Subcutaneous abdominal adipose tissue (tissue), 5 donors: ENCODE data around the gene UGT2A3.

ENCODE experiments used
- H3K27ac ChIP-seq: one replicate; pipeline ENCODE4 v1.7.0; 2013; ENCODE audit warnings: low read depth, mild to moderate bottlenecking, inconsistent platforms, low read length, moderate library complexity
- H3K27me3 ChIP-seq, 5 donors: one replicate each; pipeline ENCODE4 v1.7.0; 2013; ENCODE audit warnings: low read length in 5 of 5, inconsistent platforms in 1 of 5; ENCODE audit not compliant: control insufficient read depth in 5 of 5, insufficient read depth in 4 of 5
- H3K36me3 ChIP-seq, 5 donors: one replicate each; pipeline ENCODE4 v1.7.0; 2013; ENCODE audit warnings: low read length in 5 of 5; ENCODE audit not compliant: control insufficient read depth in 5 of 5, insufficient read depth in 5 of 5
- H3K4me1 ChIP-seq, 5 donors: one replicate each; pipeline ENCODE4 v1.7.0; 2013; ENCODE audit warnings: low read length in 5 of 5, mild to moderate bottlenecking in 3 of 5, moderate library complexity in 1 of 5; ENCODE audit not compliant: control insufficient read depth in 5 of 5, insufficient read depth in 5 of 5
- H3K4me3 ChIP-seq, 5 donors: one replicate each; pipeline ENCODE4 v1.7.0; 2013; ENCODE audit warnings: low read length in 5 of 5, low read depth in 1 of 5
- H3K9ac ChIP-seq, 5 donors: one replicate each; pipeline ENCODE4 v1.7.0; 2013; ENCODE audit warnings: low read length in 5 of 5, mild to moderate bottlenecking in 4 of 5, moderate library complexity in 3 of 5
- H3K9me3 ChIP-seq, 5 donors: one replicate each; pipeline ENCODE4 v1.7.0; 2013; ENCODE audit warnings: low read length in 5 of 5; ENCODE audit not compliant: control insufficient read depth in 5 of 5
- donor health status: healthy.
- donor health status: healthy.
- donor health status: healthy.
- donor health status: healthy.
- donor health status: healthy.

Gene UGT2A3

DNA sequence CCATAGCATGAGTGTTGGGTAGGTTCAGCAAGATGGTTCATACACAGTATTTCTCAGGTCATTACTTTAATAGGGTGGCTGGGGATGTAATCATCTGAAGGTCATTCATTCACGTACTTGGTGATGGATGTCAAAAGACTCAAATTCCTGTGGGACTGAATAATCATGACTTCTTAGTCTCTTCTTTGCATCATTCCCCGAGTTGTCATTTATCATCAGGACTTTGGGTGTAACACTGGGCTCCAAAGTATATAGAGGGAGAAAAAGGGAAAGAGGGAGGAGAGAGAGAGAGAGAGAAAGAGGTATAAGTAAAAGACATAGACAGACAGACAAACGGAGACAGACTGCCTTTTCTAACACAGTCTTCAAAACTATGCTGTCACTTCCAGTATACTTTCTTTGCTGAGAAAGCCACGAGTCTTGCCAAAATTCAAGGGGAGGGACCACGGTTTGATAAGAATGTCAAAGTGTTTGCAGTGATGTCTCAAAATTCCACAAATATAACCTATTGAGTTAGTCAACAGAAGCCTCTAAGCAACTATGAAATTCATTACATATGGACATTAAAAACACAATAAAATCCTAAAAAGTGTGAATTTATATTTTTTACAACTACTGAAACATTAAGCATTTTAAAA, 55.9 kb downstream of the UGT2A3 start:
- Histone ChIP-seq H3K27me3 (no peaks in the 10 kb centered on the region), H3K36me3 (no peaks in the 10 kb centered on the region), H3K4me1 (no peaks in the 10 kb centered on the region), H3K9ac (no peak overlapping the region), H3K9me3 (peaks cover 0 to 5% (median 0%) of the 10 kb centered on the region in 5 donors), H3K4me3 (no peak overlapping the region), H3K27ac (no peak overlapping the region)

DNA sequence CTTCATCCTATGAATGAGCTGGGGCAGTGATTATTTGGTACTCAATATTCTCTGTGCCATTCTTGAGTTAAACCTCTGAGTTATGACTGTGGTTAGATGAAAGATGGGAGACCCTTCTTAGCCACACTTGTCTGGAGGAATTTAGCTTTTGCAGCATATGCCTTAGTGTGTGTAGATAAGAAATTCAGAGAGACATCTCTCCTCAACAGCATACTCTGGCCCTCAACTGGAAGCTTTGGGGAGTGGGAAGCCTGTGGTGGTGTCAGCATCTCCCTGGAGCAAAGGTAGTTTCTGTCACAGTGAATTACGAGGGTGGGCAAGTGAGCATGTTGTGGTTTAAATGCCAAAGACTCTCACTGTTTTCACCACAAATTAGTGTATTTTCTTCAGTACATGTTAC, 58.7 kb downstream of the UGT2A3 start:
- no peaks in the 10 kb centered on the region for H3K36me3 ChIP-seq
- H3K27me3 ChIP-seq, result no peaks in the 10 kb centered on the region
- H3K27ac ChIP-seq, result no peak overlapping the region
- H3K9ac ChIP-seq, result no peak overlapping the region
- H3K4me1 ChIP-seq, result no peaks in the 10 kb centered on the region
- H3K9me3 ChIP-seq, result peaks cover 0 to 5% (median 0%) of the 10 kb centered on the region in 5 donors
- H3K4me3 ChIP-seq, result no peak overlapping the region

DNA sequence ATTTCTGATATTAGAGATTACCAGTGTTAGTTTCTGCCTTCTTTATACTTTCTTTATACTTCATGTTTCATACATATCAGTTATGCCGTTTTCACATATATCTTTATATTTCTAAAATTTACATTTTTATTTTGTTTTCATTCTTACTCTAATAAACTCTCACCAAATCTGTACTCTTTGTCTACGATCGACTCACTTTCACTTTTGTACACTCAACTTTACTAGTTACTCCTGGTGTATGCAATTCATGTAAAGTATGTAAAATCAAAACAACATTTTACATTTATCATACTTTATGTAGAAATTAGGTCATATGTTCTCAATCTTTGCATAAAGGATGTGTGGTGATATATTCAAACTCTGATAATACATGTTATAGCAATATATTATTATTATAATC, 59.9 kb downstream of the UGT2A3 start:
- H3K36me3 ChIP-seq, result no peaks in the 10 kb centered on the region
- no peak overlapping the region for H3K4me3 ChIP-seq
- no peaks in the 10 kb centered on the region for H3K27me3 ChIP-seq
- H3K4me1 ChIP-seq, result no peaks in the 10 kb centered on the region
- H3K9ac ChIP-seq, result no peak overlapping the region
- peaks cover 0 to 5% (median 0%) of the 10 kb centered on the region in 5 donors for H3K9me3 ChIP-seq
- H3K27ac ChIP-seq, result no peak overlapping the region

DNA sequence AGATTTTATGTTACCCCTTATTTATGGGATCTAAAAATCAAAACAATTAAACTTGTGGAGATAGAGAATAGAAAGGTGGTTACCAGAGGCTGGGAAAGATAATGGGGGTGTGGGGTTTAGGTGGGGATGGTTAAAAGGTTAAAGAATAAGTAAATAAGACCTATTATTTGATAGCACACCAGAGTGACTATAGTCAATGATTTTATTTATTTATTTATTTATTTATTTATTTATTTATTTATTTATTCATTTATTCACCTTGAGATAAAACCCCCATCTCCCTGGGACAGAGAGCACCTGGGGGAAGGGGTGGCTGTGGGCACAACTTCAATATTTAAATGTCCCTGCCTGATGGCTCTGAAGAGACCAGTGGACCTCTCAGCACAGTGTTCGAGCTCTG, 66.1 kb downstream of the UGT2A3 start:
- H3K9me3 ChIP-seq, result no peaks in the 10 kb centered on the region
- no peaks in the 10 kb centered on the region for H3K4me1 ChIP-seq
- no peaks in the 10 kb centered on the region for H3K36me3 ChIP-seq
- H3K27me3 ChIP-seq, result no peaks in the 10 kb centered on the region
- no peak overlapping the region for H3K4me3 ChIP-seq
- no peak overlapping the region for H3K27ac ChIP-seq
- H3K9ac ChIP-seq, result no peak overlapping the region

DNA sequence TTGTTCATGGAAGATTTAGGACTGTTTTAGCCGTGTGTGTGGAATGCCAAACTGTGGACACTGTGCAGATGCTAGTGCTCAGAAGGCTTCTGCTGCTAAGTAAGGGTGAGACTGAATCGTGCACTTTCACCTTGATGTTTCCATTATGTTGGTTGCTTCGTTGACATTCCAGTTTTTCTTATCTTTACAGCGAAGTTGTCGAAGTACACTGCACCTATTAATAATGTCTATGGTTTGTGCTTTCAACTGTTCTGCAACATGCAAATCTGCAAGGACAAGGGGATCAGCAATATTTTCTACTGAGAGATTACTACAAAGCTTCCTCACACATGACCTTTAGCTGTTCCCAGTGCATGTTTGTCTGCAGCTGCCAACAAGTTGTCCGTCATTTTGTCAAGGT, 67.7 kb downstream of the UGT2A3 start:
- no peak overlapping the region for H3K4me3 ChIP-seq
- H3K4me1 ChIP-seq, result no peaks in the 10 kb centered on the region
- no peaks in the 10 kb centered on the region for H3K9me3 ChIP-seq
- H3K9ac ChIP-seq, result no peak overlapping the region
- H3K36me3 ChIP-seq, result no peaks in the 10 kb centered on the region
- H3K27me3 ChIP-seq, result no peaks in the 10 kb centered on the region
- no peak overlapping the region for H3K27ac ChIP-seq
